OCI-LY3 (cell line): Measurements from ENCODE around the gene PDXK.

Experiments
- EZH2phosphoT487 ChIP-seq: fragments of 200-600 bp; shearing (Covaris generic); IDR thresholded peaks from 2 replicates; pipeline ENCODE4 v1.6.1; 2018; ENCODE audit warnings: antibody characterized with exemption, mixed run types, low read depth
- TF ChIP-seq, protein P1 (sequence below): fragments of 200-600, 300-600 bp; sonication (generic); IDR thresholded peaks from 2 replicates; pipeline ENCODE4 v1.5.1; 2014; ENCODE audit warnings: antibody characterized with exemption, low read length, low read depth

DNA sequence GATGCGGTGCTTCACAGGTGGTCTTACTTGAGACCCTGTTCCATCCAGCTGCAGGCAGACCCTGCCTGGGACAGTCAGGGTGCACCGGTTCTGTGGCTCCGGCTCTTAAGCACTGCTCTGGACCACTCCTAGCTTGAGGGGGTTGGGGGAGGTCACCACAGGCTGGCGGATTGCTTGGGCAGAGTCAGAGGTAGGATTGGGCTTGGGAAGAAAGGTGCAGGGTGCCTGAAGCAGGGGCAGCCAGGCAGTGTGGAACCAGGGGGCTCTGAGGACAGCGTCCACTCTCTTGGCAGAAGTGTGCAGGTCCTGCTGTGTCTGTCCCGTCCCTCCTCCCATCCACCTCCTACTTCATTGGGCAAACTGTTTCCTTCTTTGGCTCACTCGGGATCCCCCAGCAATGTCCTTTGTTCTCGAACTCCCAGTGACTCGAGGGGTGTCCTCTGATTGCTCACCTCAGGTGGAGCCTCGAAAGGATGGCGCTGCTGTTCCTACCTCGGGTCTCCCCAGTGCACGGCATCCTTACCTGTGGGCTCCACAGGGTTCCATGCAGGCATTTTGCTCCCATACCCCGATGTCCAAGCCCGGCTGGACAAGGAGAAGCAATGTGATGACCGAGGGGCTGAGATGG lies 1.7 kb downstream of the PDXK start:
- TF ChIP-seq, protein P1, sequence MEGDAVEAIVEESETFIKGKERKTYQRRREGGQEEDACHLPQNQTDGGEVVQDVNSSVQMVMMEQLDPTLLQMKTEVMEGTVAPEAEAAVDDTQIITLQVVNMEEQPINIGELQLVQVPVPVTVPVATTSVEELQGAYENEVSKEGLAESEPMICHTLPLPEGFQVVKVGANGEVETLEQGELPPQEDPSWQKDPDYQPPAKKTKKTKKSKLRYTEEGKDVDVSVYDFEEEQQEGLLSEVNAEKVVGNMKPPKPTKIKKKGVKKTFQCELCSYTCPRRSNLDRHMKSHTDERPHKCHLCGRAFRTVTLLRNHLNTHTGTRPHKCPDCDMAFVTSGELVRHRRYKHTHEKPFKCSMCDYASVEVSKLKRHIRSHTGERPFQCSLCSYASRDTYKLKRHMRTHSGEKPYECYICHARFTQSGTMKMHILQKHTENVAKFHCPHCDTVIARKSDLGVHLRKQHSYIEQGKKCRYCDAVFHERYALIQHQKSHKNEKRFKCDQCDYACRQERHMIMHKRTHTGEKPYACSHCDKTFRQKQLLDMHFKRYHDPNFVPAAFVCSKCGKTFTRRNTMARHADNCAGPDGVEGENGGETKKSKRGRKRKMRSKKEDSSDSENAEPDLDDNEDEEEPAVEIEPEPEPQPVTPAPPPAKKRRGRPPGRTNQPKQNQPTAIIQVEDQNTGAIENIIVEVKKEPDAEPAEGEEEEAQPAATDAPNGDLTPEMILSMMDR, result no peak
- no peak for TF ChIP-seq EZH2phosphoT487
